ENCODE measurements around the gene SDK1. TPM values are rescaled to one million over a fixed set of nuclear protein-coding genes. Genes with fewer than 3 reads are reported as not detected.
A peak's percentile ranks its signal among the peaks of the same experiment; 100 is the strongest.

Gene SDK1, protein sequence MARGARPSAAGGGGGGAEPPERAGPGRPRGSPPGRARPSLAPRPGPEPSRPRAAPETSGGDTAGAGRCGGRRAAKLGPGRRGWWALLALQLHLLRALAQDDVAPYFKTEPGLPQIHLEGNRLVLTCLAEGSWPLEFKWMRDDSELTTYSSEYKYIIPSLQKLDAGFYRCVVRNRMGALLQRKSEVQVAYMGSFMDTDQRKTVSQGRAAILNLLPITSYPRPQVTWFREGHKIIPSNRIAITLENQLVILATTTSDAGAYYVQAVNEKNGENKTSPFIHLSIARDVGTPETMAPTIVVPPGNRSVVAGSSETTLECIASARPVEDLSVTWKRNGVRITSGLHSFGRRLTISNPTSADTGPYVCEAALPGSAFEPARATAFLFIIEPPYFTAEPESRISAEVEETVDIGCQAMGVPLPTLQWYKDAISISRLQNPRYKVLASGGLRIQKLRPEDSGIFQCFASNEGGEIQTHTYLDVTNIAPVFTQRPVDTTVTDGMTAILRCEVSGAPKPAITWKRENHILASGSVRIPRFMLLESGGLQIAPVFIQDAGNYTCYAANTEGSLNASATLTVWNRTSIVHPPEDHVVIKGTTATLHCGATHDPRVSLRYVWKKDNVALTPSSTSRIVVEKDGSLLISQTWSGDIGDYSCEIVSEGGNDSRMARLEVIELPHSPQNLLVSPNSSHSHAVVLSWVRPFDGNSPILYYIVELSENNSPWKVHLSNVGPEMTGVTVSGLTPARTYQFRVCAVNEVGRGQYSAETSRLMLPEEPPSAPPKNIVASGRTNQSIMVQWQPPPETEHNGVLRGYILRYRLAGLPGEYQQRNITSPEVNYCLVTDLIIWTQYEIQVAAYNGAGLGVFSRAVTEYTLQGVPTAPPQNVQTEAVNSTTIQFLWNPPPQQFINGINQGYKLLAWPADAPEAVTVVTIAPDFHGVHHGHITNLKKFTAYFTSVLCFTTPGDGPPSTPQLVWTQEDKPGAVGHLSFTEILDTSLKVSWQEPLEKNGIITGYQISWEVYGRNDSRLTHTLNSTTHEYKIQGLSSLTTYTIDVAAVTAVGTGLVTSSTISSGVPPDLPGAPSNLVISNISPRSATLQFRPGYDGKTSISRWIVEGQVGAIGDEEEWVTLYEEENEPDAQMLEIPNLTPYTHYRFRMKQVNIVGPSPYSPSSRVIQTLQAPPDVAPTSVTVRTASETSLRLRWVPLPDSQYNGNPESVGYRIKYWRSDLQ (N-terminal part only)
- total RNA-seq = 0.43 and 0.64 TPM in 2 replicates

DNA sequence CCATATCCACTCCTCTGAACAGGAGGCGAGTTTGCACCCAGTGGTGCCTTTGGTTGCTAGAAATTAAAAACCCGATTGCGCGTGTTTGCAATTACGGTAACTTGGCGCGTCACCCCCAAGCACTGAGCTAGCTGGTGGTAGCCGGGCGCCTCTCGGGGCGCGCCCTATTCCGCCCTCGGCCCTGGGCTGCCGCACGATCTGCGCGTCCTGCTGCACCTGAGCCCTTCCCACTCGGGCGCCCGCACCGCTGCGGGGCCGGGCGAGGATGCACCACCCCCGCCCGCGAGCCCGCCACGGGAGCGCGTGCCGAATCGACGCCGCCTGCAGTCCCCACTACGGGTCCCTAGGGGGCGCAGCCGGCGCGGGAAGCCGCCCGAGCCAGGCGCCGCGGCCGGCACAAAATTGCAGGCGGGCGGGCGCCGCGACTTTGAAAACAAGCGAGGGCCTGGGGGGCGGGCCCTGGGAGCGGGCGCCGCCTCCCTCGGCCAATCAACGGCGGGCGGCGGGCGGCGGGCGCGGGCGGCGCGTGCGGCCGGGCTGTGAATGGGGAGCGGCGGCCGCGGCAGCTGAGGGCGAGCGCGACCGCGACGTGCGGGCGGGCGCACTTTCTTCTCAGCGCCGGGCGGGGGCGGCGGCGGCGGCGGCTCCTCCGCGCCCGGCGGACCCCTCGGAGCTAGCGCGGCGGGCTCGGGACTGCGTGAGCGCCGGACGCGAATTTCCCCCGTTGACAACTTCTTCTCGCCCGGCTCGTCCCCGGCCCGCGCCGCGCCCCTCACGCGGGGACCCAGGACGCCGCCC is at the start of gene SDK1:
TSS of gene SDK1 (plus strand) at position 602 of the 798 bp plus-strand sequence. CDS start 335 bp downstream, outside the sequence.
- H3K4me3 ChIP-seq (ENCODE audit: low read depth, low read length) = peak within 1 kb of the TSS; percentile 52
- DNase-seq (ENCODE audit: low read depth) = peak; percentile 91
- TF ChIP-seq, protein P1, sequence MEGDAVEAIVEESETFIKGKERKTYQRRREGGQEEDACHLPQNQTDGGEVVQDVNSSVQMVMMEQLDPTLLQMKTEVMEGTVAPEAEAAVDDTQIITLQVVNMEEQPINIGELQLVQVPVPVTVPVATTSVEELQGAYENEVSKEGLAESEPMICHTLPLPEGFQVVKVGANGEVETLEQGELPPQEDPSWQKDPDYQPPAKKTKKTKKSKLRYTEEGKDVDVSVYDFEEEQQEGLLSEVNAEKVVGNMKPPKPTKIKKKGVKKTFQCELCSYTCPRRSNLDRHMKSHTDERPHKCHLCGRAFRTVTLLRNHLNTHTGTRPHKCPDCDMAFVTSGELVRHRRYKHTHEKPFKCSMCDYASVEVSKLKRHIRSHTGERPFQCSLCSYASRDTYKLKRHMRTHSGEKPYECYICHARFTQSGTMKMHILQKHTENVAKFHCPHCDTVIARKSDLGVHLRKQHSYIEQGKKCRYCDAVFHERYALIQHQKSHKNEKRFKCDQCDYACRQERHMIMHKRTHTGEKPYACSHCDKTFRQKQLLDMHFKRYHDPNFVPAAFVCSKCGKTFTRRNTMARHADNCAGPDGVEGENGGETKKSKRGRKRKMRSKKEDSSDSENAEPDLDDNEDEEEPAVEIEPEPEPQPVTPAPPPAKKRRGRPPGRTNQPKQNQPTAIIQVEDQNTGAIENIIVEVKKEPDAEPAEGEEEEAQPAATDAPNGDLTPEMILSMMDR (IDR thresholded peaks at IDR 0.05; ENCODE audit: insufficient read depth, low read depth, low read length) = peak; percentile 73

DNA sequence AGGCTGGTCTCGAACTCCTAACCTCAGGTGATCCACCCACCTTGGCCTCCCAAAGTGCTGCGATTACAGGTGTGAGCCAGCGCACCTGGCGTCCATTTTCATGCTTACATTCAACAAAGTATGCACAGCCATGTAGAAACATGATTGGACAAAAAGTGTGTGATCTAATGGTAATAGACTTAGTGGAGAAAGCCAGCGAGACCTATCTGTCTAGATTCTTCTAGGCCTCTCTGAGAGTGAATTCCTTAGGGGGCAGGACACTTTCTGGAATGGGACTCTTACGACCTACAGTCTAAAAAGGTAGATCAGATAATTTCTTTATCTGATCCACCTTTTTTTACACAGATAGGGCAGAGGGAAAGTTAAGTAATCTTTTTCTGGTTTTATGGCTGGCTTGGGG is 46.3 kb upstream of the SDK1 start:
- TF ChIP-seq, protein P1 (IDR thresholded peaks at IDR 0.05; ENCODE audit: insufficient read depth, low read depth, low read length) = no peak
- H3K4me3 ChIP-seq (ENCODE audit: low read depth, low read length) = no peak overlapping the region
- no peak for DNase-seq (ENCODE audit: low read depth)

DNA sequence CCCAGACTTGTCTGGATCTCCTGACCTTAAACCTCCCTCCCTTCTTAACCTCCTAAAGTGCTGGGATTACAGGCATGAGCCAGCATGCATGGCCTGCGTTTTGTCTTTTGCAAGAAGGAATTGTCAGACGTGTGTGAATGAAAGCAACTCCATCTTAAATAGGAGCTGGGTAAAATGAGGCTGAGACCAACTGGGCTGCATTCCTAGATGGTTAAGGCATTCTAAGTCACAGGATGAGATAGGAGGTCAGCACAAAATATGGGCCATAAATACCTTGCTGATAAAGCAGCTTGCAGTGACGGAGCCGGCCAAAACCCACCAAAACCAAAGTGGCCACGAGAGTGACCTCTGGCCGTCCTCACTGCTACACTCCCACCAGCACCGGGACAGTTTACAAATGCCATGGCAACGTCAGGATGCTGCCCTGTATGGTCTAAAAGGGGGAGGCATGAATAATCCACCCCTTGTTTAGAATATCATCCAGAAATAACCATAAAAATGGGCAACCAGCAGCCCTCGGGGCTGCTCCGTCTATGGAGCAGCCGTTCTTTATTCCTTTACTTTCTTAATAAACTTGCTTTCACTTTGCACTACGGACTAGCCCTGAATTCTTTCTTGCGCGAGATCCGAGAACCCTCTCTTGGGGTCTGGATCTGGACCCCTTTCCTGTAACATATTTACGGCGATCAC is 41.2 kb upstream of the SDK1 start:
- H3K4me3 ChIP-seq (ENCODE audit: low read depth, low read length) = peak overlapping the region; percentile 59
- peak; percentile 81 for DNase-seq (ENCODE audit: low read depth)
- TF ChIP-seq, protein P1 (IDR thresholded peaks at IDR 0.05; ENCODE audit: insufficient read depth, low read depth, low read length) = no peak

DNA sequence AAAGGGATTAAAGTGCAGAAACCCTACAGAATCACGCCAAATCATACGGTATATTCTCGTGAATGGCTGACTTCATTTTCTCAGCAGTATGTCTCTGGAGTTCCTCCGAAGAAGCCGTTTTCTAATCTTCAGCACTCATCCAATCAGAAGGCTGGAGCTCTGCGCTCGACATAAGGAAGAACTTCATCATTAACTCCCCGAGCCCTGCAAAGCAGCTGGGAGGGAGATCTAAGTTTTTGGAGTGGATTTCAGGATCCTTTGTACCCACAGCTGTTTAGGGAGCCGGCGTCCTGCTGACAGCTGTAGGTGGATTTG is 40.7 kb upstream of the SDK1 start:
- peak overlapping the region; percentile 59 for H3K4me3 ChIP-seq (ENCODE audit: low read depth, low read length)
- TF ChIP-seq, protein P1 (IDR thresholded peaks at IDR 0.05; ENCODE audit: insufficient read depth, low read depth, low read length) = no peak
- peak; percentile 85 for DNase-seq (ENCODE audit: low read depth)

DNA sequence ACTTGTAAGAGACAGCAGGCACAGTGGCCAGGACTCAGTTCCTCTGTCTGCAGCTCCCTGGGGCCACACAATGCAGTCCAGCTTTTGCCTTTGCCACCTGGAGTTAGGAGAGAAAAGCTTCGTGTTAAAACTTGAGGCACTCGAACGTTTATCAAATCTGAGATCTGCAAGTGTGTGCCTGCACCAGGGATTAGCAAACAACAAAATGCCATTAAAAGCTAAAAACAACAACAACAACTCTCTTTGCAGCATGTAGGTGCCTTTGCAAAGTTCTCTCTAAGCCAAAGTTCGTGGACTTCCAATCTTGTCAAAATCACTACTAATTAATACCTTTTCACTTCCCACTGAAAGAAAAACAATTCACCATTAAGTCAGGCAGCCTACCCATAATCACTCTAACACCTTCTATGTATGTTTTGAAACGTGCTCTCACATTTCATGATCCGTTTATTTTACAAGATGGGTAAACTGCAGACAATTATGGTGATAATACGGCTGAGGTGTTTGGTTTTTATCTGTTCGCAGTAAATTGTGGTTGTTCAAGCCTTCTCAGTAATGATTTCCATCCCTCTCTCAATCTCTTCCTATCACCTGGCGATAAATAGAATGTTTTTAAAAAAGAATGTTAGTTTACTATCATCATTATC is 36.2 kb upstream of the SDK1 start:
- no peak overlapping the region for H3K4me3 ChIP-seq (ENCODE audit: low read depth, low read length)
- no peak for DNase-seq (ENCODE audit: low read depth)
- TF ChIP-seq, protein P1 (IDR thresholded peaks at IDR 0.05; ENCODE audit: insufficient read depth, low read depth, low read length) = no peak
